AG09309 (cell line): ENCODE results near the gene JAK1.

Source experiments
- DNase-seq: peaks from one replicate; pipeline ENCODE4 v3.0.0-alpha.2; 2010; ENCODE audit warnings: low read depth
- H3K4me3 ChIP-seq: 2 replicates; pipeline ENCODE4 v1.5.1; 2011; ENCODE audit warnings: mild to moderate bottlenecking, low read depth, low read length, moderate library complexity; ENCODE audit not compliant: control insufficient read depth
- CTCF ChIP-seq: IDR thresholded peaks from 2 replicates; pipeline ENCODE4 v1.5.1; 2011; ENCODE audit warnings: mild to moderate bottlenecking, low read depth, low read length, inconsistent platforms; ENCODE audit not compliant: insufficient read depth, control insufficient read depth; ENCODE audit errors: missing control alignments

Gene JAK1

GRCh38 chr1:64875606-64876005 lies 90.7 kb downstream of the JAK1 start:
- DNase-seq, result no peak
- no peak for TF ChIP-seq CTCF
- H3K4me3 ChIP-seq, result no peak overlapping the region

GRCh38 chr1:64875101-64875500 lies 91.2 kb downstream of the JAK1 start:
- no peak for TF ChIP-seq CTCF
- no peak overlapping the region for H3K4me3 ChIP-seq
- DNase-seq, result no peak

- no peak overlapping the region for H3K4me3 ChIP-seq
- DNase-seq, result no peak
- no peak for TF ChIP-seq CTCF
Measured at GRCh38 chr1:64874666-64875065, 91.7 kb downstream of the JAK1 start.

- DNase-seq, result no peak
- no peak for TF ChIP-seq CTCF
- no peak overlapping the region for H3K4me3 ChIP-seq
Measured at GRCh38 chr1:64873576-64873975, 92.8 kb downstream of the JAK1 start.

- DNase-seq, result no peak
- no peak overlapping the region for H3K4me3 ChIP-seq
- no peak for TF ChIP-seq CTCF
Measured at GRCh38 chr1:64872067-64872466, 94.3 kb downstream of the JAK1 start.

GRCh38 chr1:64871256-64871655 lies 95.1 kb downstream of the JAK1 start:
- H3K4me3 ChIP-seq, result no peak overlapping the region
- DNase-seq, result no peak
- no peak for TF ChIP-seq CTCF

- TF ChIP-seq CTCF, result no peak
- H3K4me3 ChIP-seq, result no peak overlapping the region
- no peak for DNase-seq
Measured at GRCh38 chr1:64867266-64867665, 99.1 kb downstream of the JAK1 start.
